Activated naive CD4-positive, alpha-beta T cell treated with anti-CD3 and anti-CD28 coated beads, Interleukin-2, amount 10 ng/mL, durations not matched to agents 7 days and 5 days (primary cell): ENCODE data around the gene RBM3.

Experiments used
- CTCF ChIA-PET: fragments of 350-600 bp; sonication (Branson Sonifier 250); formaldehyde crosslinking; loops from one replicate; lab custom pipeline; 2021; ENCODE audit warnings: antibody characterized with exemption; lab: Charles Lee
- DNase-seq: peaks from one replicate; pipeline ENCODE4 v3.0.0-alpha.2; 2020
- H3K27ac Mint-ChIP-seq: one replicate; pipeline ENCODE4 v1.8.0; 2021; ENCODE audit warnings: mild to moderate bottlenecking, moderate library complexity, mixed read lengths
- H3K27me3 Mint-ChIP-seq: one replicate; pipeline ENCODE4 v1.8.0; 2021; ENCODE audit warnings: mild to moderate bottlenecking, mixed read lengths
- H3K36me3 Mint-ChIP-seq: one replicate; pipeline ENCODE4 v1.8.0; 2021; ENCODE audit warnings: mixed read lengths
- H3K4me1 Mint-ChIP-seq: one replicate; pipeline ENCODE4 v1.8.0; 2021; ENCODE audit warnings: mixed read lengths
- H3K4me3 Mint-ChIP-seq: one replicate; pipeline ENCODE4 v1.8.0; 2021; ENCODE audit warnings: mild to moderate bottlenecking, moderate library complexity, mixed read lengths
- H3K9me3 Mint-ChIP-seq: one replicate; pipeline ENCODE4 v1.8.0; 2021; ENCODE audit warnings: mixed read lengths

RBM3 gene

GRCh38 chrX:48616576-48616975 lies 42.3 kb downstream of the RBM3 start:
- CTCF ChIA-PET = no interaction called here

GRCh38 chrX:48617542-48618340 lies 43.5 kb downstream of the RBM3 start:
- CTCF ChIA-PET = no interaction called here
- no peak overlapping the region for H3K27ac Mint-ChIP-seq

More at GRCh38 chrX:48616576-48616975, 42.3 kb downstream of the RBM3 start:
- no peak overlapping the region for H3K27ac Mint-ChIP-seq
- peaks cover 20% of the 10 kb centered on the region for H3K27me3 Mint-ChIP-seq
- H3K4me1 Mint-ChIP-seq = no peaks in the 10 kb centered on the region
- H3K36me3 Mint-ChIP-seq = no peaks in the 10 kb centered on the region
- DNase-seq = no peak
- no peaks in the 10 kb centered on the region for H3K9me3 Mint-ChIP-seq
- no peak overlapping the region for H3K4me3 Mint-ChIP-seq

GRCh38 chrX:48626401-48627298 lies 52.4 kb downstream of the RBM3 start:
- peaks cover 5% of the 10 kb centered on the region for H3K4me1 Mint-ChIP-seq
- DNase-seq = no peak
- H3K36me3 Mint-ChIP-seq = no peaks in the 10 kb centered on the region
- no peak overlapping the region for H3K27ac Mint-ChIP-seq
- H3K27me3 Mint-ChIP-seq = no peaks in the 10 kb centered on the region
- CTCF ChIA-PET = no interaction called here
- no peak overlapping the region for H3K4me3 Mint-ChIP-seq
- no peaks in the 10 kb centered on the region for H3K9me3 Mint-ChIP-seq

More at GRCh38 chrX:48617542-48618340, 43.5 kb downstream of the RBM3 start:
- Mint-ChIP-seq H3K4me3 (no peak overlapping the region), H3K4me1 (no peaks in the 10 kb centered on the region), H3K36me3 (no peaks in the 10 kb centered on the region), H3K9me3 (no peaks in the 10 kb centered on the region), H3K27me3 (peaks cover 20% of the 10 kb centered on the region)
- DNase-seq = no peak
